ENCODE results near the gene ASPDH. TPM values are rescaled to one million over a fixed set of nuclear protein-coding genes. Genes with fewer than 3 reads are reported as not detected.

ASPDH gene
- total RNA-seq, 1 donor from 2014 or later: not detected

GRCh38 chr19:50478901-50479715 is 34.6 kb downstream of the ASPDH start:
- peaks cover 25% of the 10 kb centered on the region for H3K79me2 ChIP-seq (ENCODE audit: insufficient read depth, low read length)
- H3K27ac ChIP-seq (ENCODE audit: low read depth, low read length): no peak overlapping the region
- Mint-ChIP-seq H3K4me1 (ENCODE audit: low read depth, unreplicated experiment) (no peaks in the 10 kb centered on the region), H3K27me3 (ENCODE audit: low read depth, unreplicated experiment) (no peaks in the 10 kb centered on the region), H3K36me3 (ENCODE audit: low read depth, unreplicated experiment) (no peaks in the 10 kb centered on the region), H3K4me3 (ENCODE audit: unreplicated experiment) (no peak overlapping the region), H3K27ac (ENCODE audit: unreplicated experiment) (no peak overlapping the region), H3K9me3 (ENCODE audit: unreplicated experiment) (peaks cover 27% of the 10 kb centered on the region)
- no peaks in the 10 kb centered on the region for H3K9me3 ChIP-seq (ENCODE audit: insufficient read depth, low read depth, low read length)
- DNase-seq (ENCODE audit: low read depth) (no peak), FAIRE-seq (no peak)
- H3K36me3 ChIP-seq (ENCODE audit: insufficient read depth, low read length): peaks cover 4% of the 10 kb centered on the region
- peaks cover 20% of the 10 kb centered on the region for H4K20me1 ChIP-seq (ENCODE audit: insufficient read depth, low read length)
- no peak overlapping the region for H3K9ac ChIP-seq (ENCODE audit: low read length)
- H2AFZ ChIP-seq (ENCODE audit: low read depth, low read length): no peak overlapping the region
- TF ChIP-seq CTCF (IDR thresholded peaks at IDR 0.05; ENCODE audit: insufficient read depth, low read depth, low read length): peak; percentile 56
- no peak for TF ChIP-seq EZH2 (IDR thresholded peaks at IDR 0.05; ENCODE audit: insufficient read depth, low read length)
- H3K4me2 ChIP-seq (ENCODE audit: low read length): no peak overlapping the region
- peaks cover 5% of the 10 kb centered on the region for H3K4me1 ChIP-seq (ENCODE audit: insufficient read depth, low read length)
- no peak overlapping the region for H3K4me3 ChIP-seq (ENCODE audit: insufficient read depth, low read depth, low read length)
- no peaks in the 10 kb centered on the region for H3K27me3 ChIP-seq (ENCODE audit: insufficient read depth, low read length)

- Histone ChIP-seq H4K20me1 (ENCODE audit: insufficient read depth, low read length) (peaks cover 20% of the 10 kb centered on the region), H3K9me3 (ENCODE audit: insufficient read depth, low read depth, low read length) (no peaks in the 10 kb centered on the region), H3K4me3 (ENCODE audit: insufficient read depth, low read depth, low read length) (peak overlapping the region; percentile 98), H3K9ac (ENCODE audit: low read length) (peak overlapping the region; percentile 97), H3K27ac (ENCODE audit: low read depth, low read length) (no peak overlapping the region), H3K4me2 (ENCODE audit: low read length) (peak overlapping the region; percentile 98), H3K4me1 (ENCODE audit: insufficient read depth, low read length) (peaks cover 5% of the 10 kb centered on the region), H3K79me2 (ENCODE audit: insufficient read depth, low read length) (peaks cover 25% of the 10 kb centered on the region), H3K36me3 (ENCODE audit: insufficient read depth, low read length) (no peaks in the 10 kb centered on the region), H2AFZ (ENCODE audit: low read depth, low read length) (no peak overlapping the region), H3K27me3 (ENCODE audit: insufficient read depth, low read length) (no peaks in the 10 kb centered on the region)
- H3K36me3 Mint-ChIP-seq (ENCODE audit: low read depth, unreplicated experiment): no peaks in the 10 kb centered on the region
- TF ChIP-seq EZH2 (IDR thresholded peaks at IDR 0.05; ENCODE audit: insufficient read depth, low read length) (no peak), CTCF (IDR thresholded peaks at IDR 0.05; ENCODE audit: insufficient read depth, low read depth, low read length) (no peak)
- no peak for DNase-seq (ENCODE audit: low read depth)
- peaks cover 25% of the 10 kb centered on the region for H3K9me3 Mint-ChIP-seq (ENCODE audit: unreplicated experiment)
- no peak for FAIRE-seq
- H3K27me3 Mint-ChIP-seq (ENCODE audit: low read depth, unreplicated experiment): no peaks in the 10 kb centered on the region
- H3K4me1 Mint-ChIP-seq (ENCODE audit: low read depth, unreplicated experiment): no peaks in the 10 kb centered on the region
- H3K27ac Mint-ChIP-seq (ENCODE audit: unreplicated experiment): no peak overlapping the region
- no peak overlapping the region for H3K4me3 Mint-ChIP-seq (ENCODE audit: unreplicated experiment)
Measured at GRCh38 chr19:50477751-50478515, 35.8 kb downstream of the ASPDH start.

All from astrocyte (in vitro differentiated cells and primary cell).